MM.1S (cell line): ENCODE results near the gene RTN4R.

Source experiments
- CTCF ChIP-seq: fragments of 300-600 bp; sonication (generic); IDR thresholded peaks from 2 replicates; pipeline ENCODE4 v1.5.1; 2016; ENCODE audit warnings: antibody characterized with exemption, low read length, mixed read lengths
- EZH2 ChIP-seq: fragments of 300-600 bp; sonication (generic); optimal IDR thresholded peaks from 2 replicates; pipeline ENCODE3; 2017; ENCODE audit warnings: low read depth, mild to moderate bottlenecking, antibody characterized with exemption, low read length, mixed read lengths
- EZH2phosphoT487 ChIP-seq: fragments of 300-600 bp; sonication (generic); IDR thresholded peaks from 2 replicates; pipeline ENCODE4 v1.6.1; 2018; ENCODE audit warnings: antibody characterized with exemption, low read length

DNA sequence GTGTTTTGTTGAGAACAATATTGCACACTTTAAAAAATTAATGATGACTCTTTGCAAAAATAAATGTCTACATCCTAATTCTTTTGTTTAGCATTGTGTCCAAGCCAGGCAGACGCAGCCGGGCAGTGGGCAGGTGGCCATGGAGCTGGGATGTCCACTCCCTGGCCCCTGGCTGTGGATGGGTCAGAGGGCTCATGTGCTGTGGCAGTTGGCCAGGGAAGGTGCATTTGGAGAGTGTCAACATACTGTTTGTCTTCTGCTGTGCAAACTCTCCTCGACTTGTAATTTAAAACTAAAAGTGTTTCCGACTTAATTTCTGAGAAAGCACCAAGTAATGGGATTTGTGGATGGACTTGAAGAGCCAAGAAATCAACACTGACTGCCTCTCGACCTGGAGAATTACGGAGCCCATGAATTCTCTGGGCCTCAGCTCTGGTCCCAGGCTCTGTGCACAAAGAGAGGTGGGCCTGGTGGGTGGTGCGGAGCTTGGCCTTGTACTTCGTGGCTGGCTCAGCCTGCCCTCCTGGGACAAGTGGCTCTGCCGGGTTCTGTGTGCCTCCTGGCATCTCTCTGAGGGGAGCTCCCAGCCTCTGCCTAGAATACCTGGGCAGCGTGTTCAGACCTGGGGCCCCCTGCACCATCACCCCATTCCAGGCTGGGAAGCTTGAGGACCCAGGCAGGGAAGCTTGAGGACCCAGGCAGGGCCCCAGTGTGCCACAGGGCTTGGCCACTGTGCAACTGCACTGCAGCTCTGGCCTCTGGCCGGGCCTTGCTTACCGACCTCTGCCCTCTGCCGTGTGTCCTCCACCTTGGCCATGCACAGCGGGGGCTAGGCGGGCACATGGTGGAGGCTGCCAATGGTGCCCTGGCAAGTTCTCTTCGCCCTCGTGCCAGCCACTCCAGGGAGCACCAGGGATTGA, 46.4 kb downstream of the RTN4R start:
- TF ChIP-seq CTCF (no peak), EZH2phosphoT487 (no peak), EZH2 (no peak)
